Kidney epithelial cell (primary cell): ENCODE data around the gene PSME3IP1. TPM values are rescaled to one million over a fixed set of nuclear protein-coding genes. Genes with fewer than 3 reads are reported as not detected.

Experiments
- DNase-seq: peaks from one replicate; pipeline ENCODE4 v3.0.0-alpha.2; 2010; ENCODE audit warnings: low read depth
- H3K27me3 ChIP-seq: 2 replicates; pipeline ENCODE4 v1.6.0; 2011; ENCODE audit warnings: low read length; ENCODE audit not compliant: control insufficient read depth, insufficient read depth
- H3K36me3 ChIP-seq: 2 replicates; pipeline ENCODE4 v1.5.1; 2011; ENCODE audit warnings: low read length; ENCODE audit not compliant: control insufficient read depth, insufficient read depth
- H3K4me3 ChIP-seq: 2 replicates; pipeline ENCODE4 v1.5.1; 2011; ENCODE audit warnings: low read depth, mild to moderate bottlenecking, control low read depth, low read length
- CTCF ChIP-seq: IDR thresholded peaks from 2 replicates; pipeline ENCODE4 v1.5.1; 2011; ENCODE audit warnings: mild to moderate bottlenecking, moderate library complexity, low read length, control low read depth, inconsistent platforms; ENCODE audit not compliant: insufficient read depth, poor library complexity, severe bottlenecking
- total RNA-seq: library from RNA; depleted of rRNA; stranded (reverse); fragments of >200 nt; gene quantifications from 2 replicates; pipeline ENCODE4 v1.2.3, GENCODE V29; 2015

PSME3IP1 gene
- total RNA-seq, 1 donor from 2014 or later: 94.5 TPM

- H3K27me3 ChIP-seq: no peaks in the 10 kb centered on the region
- TF ChIP-seq CTCF: no peak
- H3K4me3 ChIP-seq: no peak overlapping the region
- no peak for DNase-seq
- H3K36me3 ChIP-seq: no peaks in the 10 kb centered on the region
These were observed 7.0 kb downstream of the PSME3IP1 start for GRCh38 chr16:57178793-57179212.

GRCh38 chr16:57178196-57178595 lies 7.6 kb downstream of the PSME3IP1 start:
- TF ChIP-seq CTCF: no peak
- DNase-seq: no peak
- Histone ChIP-seq H3K27me3 (no peaks in the 10 kb centered on the region), H3K36me3 (no peaks in the 10 kb centered on the region), H3K4me3 (no peak overlapping the region)

GRCh38 chr16:57175896-57176295 lies 9.9 kb downstream of the PSME3IP1 start:
- Histone ChIP-seq H3K36me3 (no peaks in the 10 kb centered on the region), H3K27me3 (no peaks in the 10 kb centered on the region), H3K4me3 (no peak overlapping the region)
- TF ChIP-seq CTCF: no peak
- DNase-seq: no peak

- no peak for TF ChIP-seq CTCF
- no peaks in the 10 kb centered on the region for H3K36me3 ChIP-seq
These were observed 13.0 kb downstream of the PSME3IP1 start for GRCh38 chr16:57172721-57173290.

GRCh38 chr16:57169327-57169726 lies 16.5 kb downstream of the PSME3IP1 start:
- H3K36me3 ChIP-seq: peaks cover 2% of the 10 kb centered on the region
- H3K4me3 ChIP-seq: no peak overlapping the region

More at GRCh38 chr16:57172721-57173290, 13.0 kb downstream of the PSME3IP1 start:
- H3K27me3 ChIP-seq: no peaks in the 10 kb centered on the region
- H3K4me3 ChIP-seq: no peak overlapping the region
- DNase-seq: no peak

More at GRCh38 chr16:57169327-57169726, 16.5 kb downstream of the PSME3IP1 start:
- no peak for DNase-seq
- no peaks in the 10 kb centered on the region for H3K27me3 ChIP-seq
- TF ChIP-seq CTCF: no peak
